NK-92 (cell line): ENCODE results near the gene FBXO28.
"Not testable (repeated sequence)": the region's sequence is repeated elsewhere in the genome, so short reads cannot be mapped to it uniquely, and the experiment has no call there.

ENCODE experiments used
- DNase-seq: peaks from one replicate; lab custom pipeline; 2025; ENCODE audit not compliant: unreplicated experiment; lab: John Stamatoyannopoulos, UW

Gene FBXO28

GRCh38 chr1:224113918-224114786 is at the start of gene FBXO28:
Gene FBXO28 (plus strand): TSS chr1:224114111. CDS start chr1:224114130, 19 bp downstream.
- peak; percentile 56 for DNase-seq

DNA sequence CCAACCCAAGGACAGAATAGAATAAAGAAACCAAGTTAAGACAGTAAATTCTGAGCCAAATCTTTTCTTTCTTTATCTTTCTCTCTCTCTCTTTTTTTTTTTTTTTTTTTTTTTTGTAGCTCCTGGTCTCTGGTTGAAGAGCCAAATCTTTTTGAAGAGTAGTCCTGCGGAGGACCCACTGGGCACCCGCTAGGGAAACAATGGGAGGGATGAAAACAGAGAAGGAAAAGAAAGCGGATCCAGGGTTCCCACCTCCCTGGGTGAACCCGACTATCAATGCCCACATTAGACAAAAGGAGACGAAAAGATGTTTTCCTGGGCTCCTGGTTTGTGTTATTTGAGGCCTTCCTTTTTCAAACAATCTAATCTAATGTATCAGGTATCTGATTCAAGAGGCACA is 49.8 kb upstream of the FBXO28 start:
- DNase-seq, result no peak

DNA sequence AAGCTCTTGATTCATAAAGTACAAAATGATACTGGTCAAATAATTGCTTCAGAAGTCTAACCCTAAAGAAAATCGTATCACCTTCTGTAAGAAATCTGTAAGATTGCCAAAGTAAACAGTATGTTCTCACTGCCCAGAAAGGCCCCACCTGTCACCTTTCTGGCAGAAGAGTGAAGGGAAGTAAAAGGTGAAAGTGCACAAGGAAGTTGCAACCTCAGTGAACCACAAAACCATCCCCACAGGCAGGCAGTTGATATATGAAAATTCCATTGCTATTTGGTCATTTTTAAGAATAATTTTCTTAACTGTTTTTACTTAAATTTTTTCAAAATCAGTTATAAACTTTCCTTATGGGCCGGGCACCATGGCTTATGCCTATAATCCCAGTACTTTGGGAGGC is 48.5 kb upstream of the FBXO28 start:
- DNase-seq, result no peak

- no peak for DNase-seq
Observed at GRCh38 chr1:224067207-224067606, 46.7 kb upstream of the FBXO28 start.

- DNase-seq, result no peak
Observed at GRCh38 chr1:224067621-224068457, 46.1 kb upstream of the FBXO28 start.

DNA sequence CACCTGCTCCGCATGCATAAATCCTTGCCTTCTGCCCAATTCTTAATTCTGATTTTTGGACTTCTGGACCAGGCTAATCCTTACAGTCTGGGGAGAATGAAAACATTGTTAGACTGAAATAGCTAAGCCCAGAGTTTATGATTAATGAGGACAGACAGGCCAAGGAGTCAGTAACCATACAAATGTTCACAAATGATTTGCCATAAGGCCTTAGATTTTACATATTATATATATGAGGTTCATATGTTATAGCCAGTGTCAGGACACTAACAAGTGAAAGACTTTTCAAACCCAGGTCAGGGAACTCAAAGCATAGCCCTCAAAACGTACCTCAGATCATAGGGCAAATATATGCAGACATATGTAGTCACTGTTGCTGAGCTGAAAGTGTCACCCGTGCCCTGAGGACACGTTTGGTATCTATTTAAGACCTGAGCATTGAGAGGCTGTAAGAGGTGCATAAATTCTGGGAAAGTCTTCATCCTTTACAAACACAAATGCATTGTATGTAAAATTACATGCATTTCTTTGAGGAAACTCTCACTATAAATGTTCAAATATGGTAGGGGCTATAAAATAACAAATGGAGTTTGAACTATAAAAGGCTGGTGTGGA is 45.3 kb upstream of the FBXO28 start:
- DNase-seq, result no peak

DNA sequence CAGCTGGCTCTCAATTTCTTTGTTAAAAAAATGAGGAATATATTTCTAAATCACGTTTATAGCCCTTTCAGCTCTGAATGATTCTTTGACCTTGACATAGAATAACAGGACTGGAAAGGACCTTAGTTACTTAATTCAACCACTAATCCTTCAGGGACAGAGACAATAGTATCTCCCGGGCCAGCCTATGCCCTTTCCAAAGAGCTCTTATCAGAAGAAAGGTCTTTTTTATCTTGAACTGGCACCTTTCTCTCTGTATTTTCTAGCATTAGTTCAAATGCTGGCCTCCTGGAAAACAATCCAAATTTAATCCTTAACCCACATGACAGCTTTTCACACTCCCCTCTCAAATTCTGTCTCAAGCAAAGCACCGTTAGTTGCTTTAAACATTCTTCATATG is 44.8 kb upstream of the FBXO28 start:
- DNase-seq, result no peak

- no peak for DNase-seq
Observed at GRCh38 chr1:224070521-224070920, 43.4 kb upstream of the FBXO28 start.

- no peak for DNase-seq
Observed at GRCh38 chr1:224076407-224076806, 37.5 kb upstream of the FBXO28 start.

GRCh38 chr1:224079644-224080043 is 34.3 kb upstream of the FBXO28 start:
- not testable (repeated sequence) for DNase-seq

GRCh38 chr1:224080115-224080774 is 33.7 kb upstream of the FBXO28 start:
- no peak for DNase-seq

- no peak for DNase-seq
Observed at GRCh38 chr1:224081604-224082003, 32.3 kb upstream of the FBXO28 start.

- no peak for DNase-seq
Observed at GRCh38 chr1:224082146-224082545, 31.8 kb upstream of the FBXO28 start.

DNA sequence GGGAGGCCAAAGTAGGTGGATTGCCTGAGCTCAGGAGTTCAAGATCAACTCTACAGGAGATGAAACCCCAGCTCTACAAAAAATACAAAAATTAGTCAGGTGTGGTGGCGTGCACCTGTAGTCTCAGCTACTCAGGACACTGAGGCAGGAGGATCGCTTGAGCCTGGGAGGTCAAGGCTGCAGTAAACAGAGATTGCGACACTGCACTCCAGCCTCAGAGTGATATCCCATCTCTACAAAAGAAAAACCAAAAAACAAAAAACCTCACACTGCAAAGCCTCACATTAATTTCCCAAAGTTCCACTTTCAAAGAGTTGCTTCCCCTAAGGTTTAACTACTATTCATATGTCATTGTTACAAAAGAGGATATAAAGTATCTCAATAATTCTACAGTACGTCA is 29.0 kb upstream of the FBXO28 start:
- no peak for DNase-seq

DNA sequence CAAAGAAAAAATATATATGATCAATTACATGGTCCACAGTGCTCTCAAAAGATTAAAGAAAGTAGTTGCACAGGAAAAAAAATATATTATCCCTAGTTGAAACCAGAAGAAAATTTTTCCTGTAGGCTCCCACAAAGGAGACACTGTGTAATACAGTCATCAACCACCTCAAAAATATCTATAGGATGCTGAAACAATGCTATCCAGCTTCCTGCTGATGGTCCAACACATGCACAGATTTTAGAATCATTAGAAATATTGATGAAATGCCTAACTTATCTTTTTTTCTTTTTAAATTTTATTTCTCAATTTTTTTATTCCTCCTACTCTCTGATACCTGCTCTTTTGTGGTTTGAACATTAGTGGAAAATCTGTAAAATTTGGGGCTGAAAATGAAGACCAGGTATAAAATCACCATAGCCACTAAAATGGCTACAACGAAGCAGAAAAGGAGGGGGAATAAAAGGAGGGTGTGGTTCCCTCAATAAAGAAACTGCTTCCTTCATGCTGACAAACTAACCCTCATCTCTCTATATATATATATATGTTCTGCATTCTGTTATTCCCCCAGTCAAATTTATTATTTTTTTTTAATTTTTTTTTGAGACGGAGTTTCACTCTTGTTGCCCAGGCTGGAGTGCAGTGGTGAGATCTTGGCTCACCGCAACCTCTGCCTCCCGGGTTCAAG is 28.3 kb upstream of the FBXO28 start:
- DNase-seq, result no peak

GRCh38 chr1:224087286-224087794 is 26.6 kb upstream of the FBXO28 start:
- no peak for DNase-seq

GRCh38 chr1:224089583-224089982 is 24.3 kb upstream of the FBXO28 start:
- DNase-seq, result no peak

GRCh38 chr1:224090116-224090515 is 23.8 kb upstream of the FBXO28 start:
- DNase-seq, result no peak

- no peak for DNase-seq
Observed at GRCh38 chr1:224092111-224092510, 21.8 kb upstream of the FBXO28 start.

GRCh38 chr1:224092601-224093000 is 21.3 kb upstream of the FBXO28 start:
- no peak for DNase-seq
